Mesenchymal stem cell (in vitro differentiated cells and primary cell): ENCODE data around the gene SF3A2.

Experiments
- DNase-seq: peaks from one replicate; pipeline ENCODE4 v3.0.0-alpha.2; 2013
- H2AFZ ChIP-seq: one replicate; pipeline ENCODE4 v1.6.1; 2013; ENCODE audit warnings: low read depth, mild to moderate bottlenecking, control low read depth, inconsistent platforms, low read length, moderate library complexity
- H2AK5ac ChIP-seq: 2 replicates; pipeline ENCODE4 v1.6.1; 2013; ENCODE audit warnings: low read length, moderate library complexity, mild to moderate bottlenecking, inconsistent platforms; ENCODE audit not compliant: severe bottlenecking
- H2BK120ac ChIP-seq: one replicate; pipeline ENCODE4 v1.6.1; 2013; ENCODE audit warnings: low read depth, mild to moderate bottlenecking, inconsistent platforms, low read length, moderate library complexity
- H2BK12ac ChIP-seq, 2 experiments: one replicate each; pipeline ENCODE4 v1.6.1; 2013; ENCODE audit warnings: inconsistent platforms in 2 of 2, low read length in 2 of 2, mild to moderate bottlenecking in 2 of 2, moderate library complexity in 2 of 2, control low read depth in 1 of 2
- H2BK15ac ChIP-seq: one replicate; pipeline ENCODE4 v1.6.1; 2013; ENCODE audit warnings: mild to moderate bottlenecking, low read depth, inconsistent platforms; ENCODE audit not compliant: poor library complexity, severe bottlenecking
- H2BK5ac ChIP-seq: 2 replicates; pipeline ENCODE4 v1.6.1; 2013; ENCODE audit warnings: low read depth, mild to moderate bottlenecking, low read length, control low read depth, inconsistent platforms; ENCODE audit not compliant: poor library complexity, severe bottlenecking
- H3K14ac ChIP-seq, 2 experiments: one replicate each; pipeline ENCODE4 v1.6.1; 2013; ENCODE audit warnings: inconsistent platforms in 2 of 2, low read length in 2 of 2, control low read depth in 1 of 2, mild to moderate bottlenecking in 1 of 2, moderate library complexity in 1 of 2
- H3K18ac ChIP-seq, 2 experiments: one replicate each; pipeline ENCODE4 v1.6.1; 2013; ENCODE audit warnings: inconsistent platforms in 2 of 2, low read length in 2 of 2, control low read depth in 1 of 2, low read depth in 1 of 2, mild to moderate bottlenecking in 1 of 2
- H3K23ac ChIP-seq, 2 experiments: one replicate each; pipeline ENCODE4 v1.6.1; 2013; ENCODE audit warnings: inconsistent platforms in 2 of 2, low read length in 2 of 2, mild to moderate bottlenecking in 2 of 2, moderate library complexity in 2 of 2, control low read depth in 1 of 2
- H3K27ac ChIP-seq: 2 replicates; pipeline ENCODE4 v1.5.1; 2013; ENCODE audit warnings: mild to moderate bottlenecking, moderate library complexity, low read length, control low read depth, inconsistent platforms; ENCODE audit not compliant: poor library complexity, severe bottlenecking
- H3K27me3 ChIP-seq, 2 experiments: 2 replicates each; pipeline versions ENCODE4 v1.6.1 to v1.7.0; 2013; ENCODE audit warnings: low read length in 2 of 2, mild to moderate bottlenecking in 2 of 2, moderate library complexity in 2 of 2, control low read depth in 1 of 2, inconsistent platforms in 1 of 2; ENCODE audit not compliant: control insufficient read depth in 1 of 2, insufficient read depth in 1 of 2
- H3K36me3 ChIP-seq, 2 experiments: 2 replicates each; pipeline versions ENCODE4 v1.6.1 to v1.7.0; 2013; ENCODE audit warnings: low read length in 2 of 2, control low read depth in 1 of 2, inconsistent platforms in 1 of 2, low read depth in 1 of 2, mild to moderate bottlenecking in 1 of 2; ENCODE audit not compliant: insufficient read depth in 2 of 2, control insufficient read depth in 1 of 2
- H3K4ac ChIP-seq, 2 experiments: one replicate each; pipeline ENCODE4 v1.6.1; 2013; ENCODE audit warnings: inconsistent platforms in 2 of 2, low read length in 2 of 2, mild to moderate bottlenecking in 2 of 2, moderate library complexity in 2 of 2, control low read depth in 1 of 2, low read depth in 1 of 2
- H3K4me1 ChIP-seq: 2 replicates; pipeline ENCODE4 v1.6.1; 2013; ENCODE audit warnings: low read depth, low read length, control low read depth; ENCODE audit not compliant: control insufficient read depth, insufficient read depth
- H3K4me2 ChIP-seq: 2 replicates; pipeline ENCODE4 v1.6.1; 2013; ENCODE audit warnings: low read length, mild to moderate bottlenecking, inconsistent platforms; ENCODE audit not compliant: poor library complexity, severe bottlenecking
- H3K4me3 ChIP-seq, 2 experiments: 2 replicates each; pipeline versions ENCODE4 v1.5.1 to v1.7.0; 2013; ENCODE audit warnings: low read length in 2 of 2, mild to moderate bottlenecking in 2 of 2, control low read depth in 1 of 2, low read depth in 1 of 2; ENCODE audit not compliant: insufficient read depth in 1 of 2
- H3K79me1 ChIP-seq: replicated peaks from 2 replicates; pipeline ENCODE4 v1.6.1; 2013; ENCODE audit warnings: mild to moderate bottlenecking, control low read depth, low read length, inconsistent platforms; ENCODE audit not compliant: poor library complexity, severe bottlenecking
- H3K9ac ChIP-seq: 2 replicates; pipeline ENCODE4 v1.7.0; 2013; ENCODE audit warnings: mild to moderate bottlenecking, low read length, moderate library complexity
- H3K9me3 ChIP-seq: 2 replicates; pipeline ENCODE4 v1.7.0; 2013; ENCODE audit warnings: mild to moderate bottlenecking, low read length; ENCODE audit not compliant: control insufficient read depth
- H4K8ac ChIP-seq: one replicate; pipeline ENCODE4 v1.6.1; 2013; ENCODE audit warnings: inconsistent platforms, mild to moderate bottlenecking, low read length, moderate library complexity
- H4K91ac ChIP-seq: one replicate; pipeline ENCODE4 v1.6.1; 2013; ENCODE audit warnings: mild to moderate bottlenecking, low read length, inconsistent platforms
- WGBS: methylation state at CpG from one replicate; pipeline ENCODE4 v1.1.7; 2013; ENCODE audit warnings: mixed read lengths; 5-methylcytosine and 5-hydroxymethylcytosine counted together

Gene SF3A2

GRCh38 chr19:2248136-2249009 is 11.7 kb downstream of the SF3A2 start:
- DNase-seq, result no peak
- Histone ChIP-seq H2AFZ (no peak overlapping the region), H3K36me3 (peaks cover 52 to 93% of the 10 kb centered on the region in 2 experiments), H3K9me3 (no peaks in the 10 kb centered on the region), H3K9ac (no peak overlapping the region), H4K8ac (no peak overlapping the region), H3K23ac (no peak overlapping the region), H2BK15ac (no peak overlapping the region), H3K27ac (no peak overlapping the region), H2AK5ac (no peak overlapping the region), H3K4me3 (no peak overlapping the region), H3K18ac (no peak overlapping the region), H3K4ac (no peak overlapping the region), H3K79me1 (peaks cover 30% of the 10 kb centered on the region), H4K91ac (no peak overlapping the region), H3K4me1 (peaks cover 17% of the 10 kb centered on the region), H3K27me3 (peaks cover 8 to 38% of the 10 kb centered on the region in 2 experiments), H3K4me2 (no peak overlapping the region), H3K14ac (no peak overlapping the region), H2BK12ac (no peak overlapping the region), H2BK5ac (no peak overlapping the region), H2BK120ac (no peak overlapping the region)
- WGBS, result 90% methylated on average over 20 of the region's 21 CpGs

GRCh38 chr19:2249010-2249866 is 12.6 kb downstream of the SF3A2 start, which contains the start of gene AMH:
AMH (plus strand) TSS chr19:2249323; CDS start chr19:2249333, 10 bp downstream.
- Histone ChIP-seq H2AFZ (no peak within 1 kb of the TSS), H3K79me1 (peaks cover 26% of the 10 kb centered on the region), H3K4ac (no peak within 1 kb of the TSS), H2BK5ac (no peak within 1 kb of the TSS), H2BK15ac (no peak within 1 kb of the TSS), H4K91ac (no peak within 1 kb of the TSS), H3K4me1 (peaks cover 23% of the 10 kb centered on the region), H3K9ac (no peak within 1 kb of the TSS), H3K14ac (no peak within 1 kb of the TSS), H3K4me3 (no peak within 1 kb of the TSS), H3K4me2 (no peak within 1 kb of the TSS), H2BK120ac (no peak within 1 kb of the TSS), H2AK5ac (no peak within 1 kb of the TSS), H3K23ac (no peak within 1 kb of the TSS), H3K27me3 (peaks cover 10 to 46% of the 10 kb centered on the region in 2 experiments), H3K9me3 (no peaks in the 10 kb centered on the region), H3K27ac (no peak within 1 kb of the TSS), H3K36me3 (peaks cover 43 to 84% of the 10 kb centered on the region in 2 experiments), H3K18ac (no peak within 1 kb of the TSS), H2BK12ac (no peak within 1 kb of the TSS), H4K8ac (no peak within 1 kb of the TSS)
- 91% methylated on average over 27 of the region's 27 CpGs for WGBS
- DNase-seq, result no peak

GRCh38 chr19:2249880-2250765 is 13.5 kb downstream of the SF3A2 start:
- Histone ChIP-seq H4K8ac (no peak overlapping the region), H3K4ac (no peak overlapping the region), H3K9me3 (no peaks in the 10 kb centered on the region), H3K9ac (no peak overlapping the region), H2BK5ac (no peak overlapping the region), H2AK5ac (no peak overlapping the region), H3K4me1 (peaks cover 24% of the 10 kb centered on the region), H3K4me3 (no peak overlapping the region), H2BK12ac (no peak overlapping the region), H3K36me3 (peaks cover 34 to 75% of the 10 kb centered on the region in 2 experiments), H2AFZ (no peak overlapping the region), H2BK120ac (no peak overlapping the region), H4K91ac (no peak overlapping the region), H3K79me1 (peaks cover 22% of the 10 kb centered on the region), H3K27ac (no peak overlapping the region), H3K23ac (no peak overlapping the region), H2BK15ac (no peak overlapping the region), H3K18ac (no peak overlapping the region), H3K4me2 (no peak overlapping the region), H3K14ac (no peak overlapping the region), H3K27me3 (peaks cover 10 to 48% of the 10 kb centered on the region in 2 experiments)
- no peak for DNase-seq
- 90% methylated on average over 43 of the region's 43 CpGs for WGBS
